GM21619 (cell line): ENCODE measurements around the gene DYNC1I1.
A peak's percentile ranks its signal among the peaks of the same experiment; 100 is the strongest.

Experiments
- ATAC-seq: cut with Tn5 transposase; IDR thresholded peaks from one replicate; pipeline ENCODE4 v1.9.1; 2021; ENCODE audit not compliant: unreplicated experiment

The DYNC1I1 gene

GRCh38 chr7:95772298-95772770 is at the start of gene DYNC1I1:
DYNC1I1 (plus strand) TSS chr7:95772554; CDS start chr7:95804730, 32,176 bp downstream.
- peak; percentile 95 for ATAC-seq

GRCh38 chr7:95723583-95724180 is 48.7 kb upstream of the DYNC1I1 start:
- peak; percentile 51 for ATAC-seq

- ATAC-seq = no peak
These were observed 47.1 kb upstream of the DYNC1I1 start for GRCh38 chr7:95725205-95725604.

- no peak for ATAC-seq
These were observed 41.7 kb upstream of the DYNC1I1 start for GRCh38 chr7:95730493-95731280.

GRCh38 chr7:95736635-95737034 is 35.7 kb upstream of the DYNC1I1 start:
- ATAC-seq = no peak

GRCh38 chr7:95737828-95738505 is 34.4 kb upstream of the DYNC1I1 start:
- no peak for ATAC-seq

GRCh38 chr7:95749044-95749443 is 23.3 kb upstream of the DYNC1I1 start:
- no peak for ATAC-seq

- ATAC-seq = no peak
These were observed 22.8 kb upstream of the DYNC1I1 start for GRCh38 chr7:95749515-95749914.

- ATAC-seq = no peak
These were observed 18.9 kb upstream of the DYNC1I1 start for GRCh38 chr7:95753440-95753839.

GRCh38 chr7:95755277-95755934 is 16.9 kb upstream of the DYNC1I1 start:
- no peak for ATAC-seq

GRCh38 chr7:95758187-95758586 is 14.2 kb upstream of the DYNC1I1 start:
- ATAC-seq = no peak

- no peak for ATAC-seq
These were observed 6.3 kb upstream of the DYNC1I1 start for GRCh38 chr7:95766086-95766485.

GRCh38 chr7:95766657-95767056 is 5.7 kb upstream of the DYNC1I1 start:
- ATAC-seq = no peak

- no peak for ATAC-seq
These were observed 622 bp downstream of the DYNC1I1 start for GRCh38 chr7:95772771-95773581.

- no peak for ATAC-seq
These were observed 4.3 kb downstream of the DYNC1I1 start for GRCh38 chr7:95776561-95777185.

- ATAC-seq = no peak
These were observed 4.9 kb downstream of the DYNC1I1 start for GRCh38 chr7:95777269-95777668.

GRCh38 chr7:95780665-95781064 is 8.3 kb downstream of the DYNC1I1 start:
- no peak for ATAC-seq

- ATAC-seq = no peak
These were observed 9.7 kb downstream of the DYNC1I1 start for GRCh38 chr7:95781961-95782586.

- ATAC-seq = no peak
These were observed 12.4 kb downstream of the DYNC1I1 start for GRCh38 chr7:95784796-95785195.

- no peak for ATAC-seq
These were observed 15.9 kb downstream of the DYNC1I1 start for GRCh38 chr7:95788258-95788657.
